Tibial nerve (tissue), 4 donors: ENCODE data around the gene PYCR2.

Experiments used
- EP300 ChIP-seq, 2 donors: sonication (generic); formaldehyde crosslinking; IDR thresholded peaks; one replicate each; pipeline ENCODE4 v1.6.1; 2017; ENCODE audit warnings: antibody characterized with exemption in 2 of 2, mild to moderate bottlenecking in 1 of 2
- TF ChIP-seq, protein P1 (sequence below), 5 experiments: fragments of 200-600 bp in 3 of 5; fragments of 450-650 bp in 2 of 5; sonication (generic) in 3 of 5; IDR thresholded peaks; one replicate each; pipeline ENCODE4 v1.5.1; 2016 to 2019; ENCODE audit warnings: antibody characterized with exemption in 5 of 5, mild to moderate bottlenecking in 3 of 5, moderate library complexity in 2 of 5

DNA sequence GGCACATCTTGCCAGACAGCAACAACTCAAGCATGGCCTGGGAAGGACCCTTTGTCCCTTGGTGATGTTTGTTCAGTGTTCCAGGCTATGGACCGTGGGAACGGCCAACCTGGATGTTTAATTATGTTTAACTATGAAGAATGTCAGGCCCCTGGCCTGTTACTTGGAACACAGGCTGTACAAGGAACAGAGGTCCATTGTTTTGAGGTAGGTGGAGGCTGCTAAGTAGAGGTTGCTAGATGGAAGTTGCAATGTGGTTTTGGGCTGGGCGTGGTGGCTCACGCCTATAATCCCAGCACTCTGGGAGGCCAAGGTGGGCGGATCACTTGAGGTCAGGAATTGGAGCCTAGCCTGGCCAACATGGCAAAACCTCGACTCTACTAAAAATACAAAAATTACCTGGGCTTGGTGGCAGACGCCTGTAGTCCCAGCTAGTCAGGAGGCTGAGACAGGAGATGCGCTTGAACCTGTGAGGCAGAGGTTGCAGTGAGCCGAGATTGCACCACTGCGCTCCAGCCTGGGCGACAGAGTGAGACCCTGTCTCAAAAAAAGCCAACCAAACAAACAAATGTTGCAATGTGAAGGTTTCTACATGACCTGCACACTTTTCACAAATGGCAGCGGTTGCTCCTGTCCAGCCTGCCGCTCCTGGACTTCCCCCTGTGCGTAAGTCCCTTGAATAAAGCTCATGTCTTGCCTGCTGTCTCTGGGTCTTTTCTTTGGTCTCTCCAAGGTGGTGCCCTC lies 32.6 kb downstream of the PYCR2 start:
- TF ChIP-seq, protein P1, sequence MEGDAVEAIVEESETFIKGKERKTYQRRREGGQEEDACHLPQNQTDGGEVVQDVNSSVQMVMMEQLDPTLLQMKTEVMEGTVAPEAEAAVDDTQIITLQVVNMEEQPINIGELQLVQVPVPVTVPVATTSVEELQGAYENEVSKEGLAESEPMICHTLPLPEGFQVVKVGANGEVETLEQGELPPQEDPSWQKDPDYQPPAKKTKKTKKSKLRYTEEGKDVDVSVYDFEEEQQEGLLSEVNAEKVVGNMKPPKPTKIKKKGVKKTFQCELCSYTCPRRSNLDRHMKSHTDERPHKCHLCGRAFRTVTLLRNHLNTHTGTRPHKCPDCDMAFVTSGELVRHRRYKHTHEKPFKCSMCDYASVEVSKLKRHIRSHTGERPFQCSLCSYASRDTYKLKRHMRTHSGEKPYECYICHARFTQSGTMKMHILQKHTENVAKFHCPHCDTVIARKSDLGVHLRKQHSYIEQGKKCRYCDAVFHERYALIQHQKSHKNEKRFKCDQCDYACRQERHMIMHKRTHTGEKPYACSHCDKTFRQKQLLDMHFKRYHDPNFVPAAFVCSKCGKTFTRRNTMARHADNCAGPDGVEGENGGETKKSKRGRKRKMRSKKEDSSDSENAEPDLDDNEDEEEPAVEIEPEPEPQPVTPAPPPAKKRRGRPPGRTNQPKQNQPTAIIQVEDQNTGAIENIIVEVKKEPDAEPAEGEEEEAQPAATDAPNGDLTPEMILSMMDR (IDR thresholded peaks at IDR 0.05), result no peak
- no peak for TF ChIP-seq EP300 (IDR thresholded peaks at IDR 0.05)
